Erythroblast (primary cell): ENCODE data around the gene MOB1A.

ENCODE experiments used
- GATA1 ChIP-seq: IDR thresholded peaks from 2 replicates; pipeline ENCODE4 v1.6.1; 2011; ENCODE audit warnings: low read depth, mild to moderate bottlenecking, control low read depth, low read length, moderate library complexity
- POLR2A ChIP-seq: IDR thresholded peaks from 2 replicates; pipeline ENCODE4 v1.6.1; 2011; ENCODE audit warnings: mild to moderate bottlenecking, low read length

GRCh38 chr2:74128206-74128605, 50.5 kb downstream of the MOB1A start:
- TF ChIP-seq POLR2A, result no peak
- no peak for TF ChIP-seq GATA1
